PC-3 (cell line): ENCODE data around the gene TNKS2. TPM values are rescaled to one million over a fixed set of nuclear protein-coding genes. Genes with fewer than 3 reads are reported as not detected.
"Not testable (repeated sequence)": the region's sequence is repeated elsewhere in the genome, so short reads cannot be mapped to it uniquely, and the experiment has no call there.

ENCODE experiments used
- ATAC-seq: fragments of 200-7000 bp; cut with Tn5 transposase; 2 replicates; pipeline ENCODE4 v1.9.1; 2020; ENCODE audit warnings: mild to moderate bottlenecking, moderate library complexity
- Bru-seq: library from RNA; stranded (reverse); fragments of 400-500 nt; gene quantifications from one replicate; lab custom pipeline; 2021; lab: Mats Ljungman, UMichigan
- BruChase-seq, 2 experiments: library from RNA; stranded (reverse); fragments of 400-500 nt; gene quantifications; one replicate each; lab custom pipeline; 2021; lab: Mats Ljungman, UMichigan
- BruUV-seq: library from RNA; stranded (reverse); fragments of 400-500 nt; replicated peaks from 2 replicates; lab custom pipeline; 2021; lab: Mats Ljungman, UMichigan
- CTCF ChIA-PET: fragments of 300-600 bp; sonication (Branson Sonifier 250); formaldehyde crosslinking; loops from one replicate; lab custom pipeline; 2022; ENCODE audit warnings: antibody characterized with exemption; lab: Charles Lee
- POLR2A ChIA-PET: fragments of 300-600 bp; sonication (Branson Sonifier 250); formaldehyde crosslinking; loops from one replicate; lab custom pipeline; 2022; ENCODE audit warnings: antibody characterized with exemption; ENCODE audit not compliant: unreplicated experiment; lab: Charles Lee
- DNase-seq: peaks from one replicate; pipeline ENCODE4 v3.0.0-alpha.2; 2015
- H2AFZ ChIP-seq: fragments of 300-600 bp; sonication (generic); 2 replicates; pipeline ENCODE4 v1.6.0; 2016; ENCODE audit warnings: antibody characterized with exemption, low read length
- H3F3A ChIP-seq: fragments of 300-600 bp; sonication (generic); one replicate; pipeline ENCODE4 v1.6.0; 2017; ENCODE audit warnings: antibody characterized with exemption, low read length, control low read depth, mild to moderate bottlenecking; ENCODE audit not compliant: unreplicated experiment
- H3K27ac ChIP-seq: fragments of 300-600 bp; sonication (generic); 2 replicates; pipeline ENCODE4 v1.5.1; 2016; ENCODE audit warnings: mild to moderate bottlenecking, low read length
- H3K27me3 ChIP-seq: fragments of 300-600 bp; sonication (generic); 2 replicates; pipeline ENCODE4 v1.6.1; 2016; ENCODE audit warnings: low read length, mixed read lengths
- H3K36me3 ChIP-seq: fragments of 300-600 bp; sonication (generic); 2 replicates; pipeline ENCODE4 v1.6.1; 2016; ENCODE audit warnings: low read depth, mixed run types, low read length, mixed read lengths
- H3K4me1 ChIP-seq: fragments of 300-600 bp; sonication (generic); 2 replicates; pipeline ENCODE4 v1.5.1; 2016; ENCODE audit warnings: low read length; ENCODE audit not compliant: insufficient read depth
- H3K4me2 ChIP-seq: fragments of 300-600 bp; sonication (generic); 2 replicates; pipeline ENCODE4 v1.6.0; 2016; ENCODE audit warnings: low read length
- H3K4me3 ChIP-seq: fragments of 300-600 bp; sonication (generic); 2 replicates; pipeline ENCODE4 v1.5.1; 2016; ENCODE audit warnings: mild to moderate bottlenecking, low read length, mixed read lengths
- H3K79me2 ChIP-seq: fragments of 300-600 bp; sonication (generic); 2 replicates; pipeline ENCODE4 v1.6.1; 2017; ENCODE audit warnings: low read length, mixed read lengths
- H3K9ac ChIP-seq: fragments of 300-600 bp; sonication (generic); 2 replicates; pipeline ENCODE4 v1.6.0; 2016; ENCODE audit warnings: mild to moderate bottlenecking, low read length
- H3K9me2 ChIP-seq: fragments of 300-600 bp; sonication (generic); replicated peaks from 2 replicates; pipeline ENCODE4 v1.6.1; 2016; ENCODE audit warnings: mixed run types, low read length, mixed read lengths
- H3K9me3 ChIP-seq: fragments of 300-600 bp; sonication (generic); 2 replicates; pipeline ENCODE4 v1.6.1; 2016; ENCODE audit warnings: low read length, mixed read lengths
- H4K20me1 ChIP-seq: fragments of 300-600 bp; sonication (generic); 2 replicates; pipeline ENCODE4 v1.6.1; 2016; ENCODE audit warnings: low read length, mixed read lengths
- CTCF ChIP-seq: fragments of 300-600 bp; sonication (generic); conservative IDR thresholded peaks from 2 replicates; pipeline ENCODE4 v1.5.1; 2017; ENCODE audit warnings: antibody characterized with exemption, low read depth, mild to moderate bottlenecking, low read length
- EZH2 ChIP-seq: fragments of 300-600 bp; sonication (generic); IDR thresholded peaks from one replicate; pipeline ENCODE4 v1.6.1; 2017; ENCODE audit warnings: antibody characterized with exemption, mild to moderate bottlenecking, low read length; ENCODE audit not compliant: unreplicated experiment
- EZH2phosphoT487 ChIP-seq: fragments of 300-600 bp; sonication (generic); IDR thresholded peaks from 2 replicates; pipeline ENCODE4 v1.6.1; 2018; ENCODE audit warnings: mild to moderate bottlenecking, antibody characterized with exemption, low read length, borderline replicate concordance
- intact Hi-C: fragments of 100-400 bp; cut with micrococcal nuclease; formaldehyde crosslinking; loops from 2 replicates; pipeline ENCODE4 v1.9.0; 2023
- long read RNA-seq: library from polyadenylated mRNA; unstranded; transcript quantifications from one replicate; pipeline ENCODE4 v2.0.0, GENCODE V29; 2021; ENCODE audit not compliant: unreplicated experiment
- total RNA-seq: library from RNA; depleted of rRNA; stranded (reverse); fragments of >200 nt; gene quantifications from 2 replicates; pipeline ENCODE4 v1.2.3, GENCODE V29; 2014; rRNA removed

Gene TNKS2
- 14.5 and 23.3 TPM in 2 replicates for total RNA-seq
- percentile 83 among the genes with signal in this experiment for Bru-seq, nascent RNA
- BruChase-seq, experiment 1, labeled RNA remaining after a 6-hour chase, result percentile 83 among the genes with signal in this experiment
- percentile 84 among the genes with signal in this experiment for BruChase-seq, experiment 2, labeled RNA remaining after a 2-hour chase
- long read RNA-seq, full-length matches to known transcripts, result 30 of 63 reads
- long read RNA-seq, partial matches to known transcripts, result 17 of 63 reads
- long read RNA-seq, other reads (novel, unspliced or antisense), result 16 of 63 reads

DNA sequence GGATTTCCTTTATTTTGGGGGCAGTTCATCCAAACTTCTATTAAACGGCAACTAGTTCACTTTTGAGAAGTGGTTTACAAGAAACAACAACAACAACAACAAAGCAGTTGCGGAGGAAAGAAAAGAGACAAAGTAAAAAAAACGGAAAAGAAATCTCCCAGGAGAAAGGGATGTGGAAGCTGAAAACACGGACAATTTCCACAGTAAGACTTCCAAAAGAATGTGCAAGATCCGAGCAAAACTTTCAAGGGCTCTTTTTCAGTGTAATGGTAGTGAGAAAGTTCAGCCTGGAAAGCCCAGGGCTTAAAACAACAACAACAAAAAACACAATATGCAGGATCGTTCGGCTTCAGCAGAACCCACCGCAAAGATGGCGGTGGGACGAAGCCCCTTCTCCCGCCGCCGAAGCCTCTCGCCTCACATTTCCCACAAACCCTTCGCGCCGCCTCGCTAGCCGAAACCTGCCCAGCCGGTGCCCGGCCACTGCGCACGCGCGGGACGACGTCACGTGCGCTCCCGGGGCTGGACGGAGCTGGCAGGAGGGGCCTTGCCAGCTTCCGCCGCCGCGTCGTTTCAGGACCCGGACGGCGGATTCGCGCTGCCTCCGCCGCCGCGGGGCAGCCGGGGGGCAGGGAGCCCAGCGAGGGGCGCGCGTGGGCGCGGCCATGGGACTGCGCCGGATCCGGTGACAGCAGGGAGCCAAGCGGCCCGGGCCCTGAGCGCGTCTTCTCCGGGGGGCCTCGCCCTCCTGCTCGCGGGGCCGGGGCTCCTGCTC, at the start of gene TNKS2:
Gene TNKS2 (plus strand): TSS at position 553 of the 775 bp plus-strand sequence. CDS start 265 bp downstream, outside the sequence.
- peak within 1 kb of the TSS; percentile 95 for H3K4me2 ChIP-seq
- no peaks in the 10 kb centered on the region for H3K9me3 ChIP-seq
- peaks cover 29% of the 10 kb centered on the region for H3K4me1 ChIP-seq
- H3K27me3 ChIP-seq, result no peaks in the 10 kb centered on the region
- POLR2A ChIA-PET, result interaction anchor here (0.6 to 0.7 kb wide), 4 partner anchors 16 to 1461 kb away, joined by 3 read pairs; no protein-coding TSS in a partner anchor
- H3K9ac ChIP-seq, result peak within 1 kb of the TSS; percentile 92
- H3K27ac ChIP-seq, result peak within 1 kb of the TSS; percentile 78
- no peaks in the 10 kb centered on the region for H3F3A ChIP-seq
- TF ChIP-seq EZH2 (no peak), CTCF (no peak), EZH2phosphoT487 (no peak)
- H2AFZ ChIP-seq, result peak within 1 kb of the TSS; percentile 96
- H4K20me1 ChIP-seq, result peaks cover 12% of the 10 kb centered on the region
- CTCF ChIA-PET, result no interaction called here
- no peaks in the 10 kb centered on the region for H3K9me2 ChIP-seq
- peak within 1 kb of the TSS; percentile 98 for H3K4me3 ChIP-seq
- ATAC-seq (peak; percentile 79), DNase-seq (peak; percentile 92)
- H3K36me3 ChIP-seq, result peaks cover 11% of the 10 kb centered on the region; the same call in 1 of the 2 replicates
- H3K79me2 ChIP-seq, result peaks cover 54% of the 10 kb centered on the region
- intact Hi-C loops, result loop anchor here (5.0 kb wide), 1 partner anchor 41 kb away; no protein-coding TSS in a partner anchor
- BruUV-seq, result TSS peak; percentile 94

DNA sequence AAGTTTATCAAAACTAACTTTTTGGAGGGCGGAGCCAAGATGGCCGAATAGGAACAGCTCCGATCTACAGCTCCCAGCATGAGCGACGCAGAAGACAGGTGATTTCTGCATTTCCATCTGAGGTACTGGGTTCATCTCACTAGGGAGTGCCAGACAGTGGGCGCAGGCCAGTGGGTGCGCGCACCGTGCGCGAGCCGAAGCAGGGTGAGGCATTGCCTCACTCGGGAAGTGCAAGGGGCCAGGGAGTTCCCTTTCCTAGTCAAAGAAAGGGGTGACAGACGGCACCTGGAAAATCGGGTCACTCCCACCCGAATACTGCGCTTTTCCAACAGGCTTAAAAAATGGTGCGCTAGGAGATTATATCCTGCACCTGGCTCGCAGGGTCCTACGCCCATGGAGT, 48.6 kb upstream of the TNKS2 start:
- H3K9me2 ChIP-seq, H3K9ac ChIP-seq, H3K9me3 ChIP-seq, H4K20me1 ChIP-seq, H2AFZ ChIP-seq, H3K79me2 ChIP-seq, H3K4me2 ChIP-seq, DNase-seq, H3K27me3 ChIP-seq, H3K27ac ChIP-seq, BruUV-seq, H3K4me3 ChIP-seq, ATAC-seq, H3F3A ChIP-seq, H3K4me1 ChIP-seq, H3K36me3 ChIP-seq, CTCF ChIA-PET, POLR2A ChIA-PET: not testable (repeated sequence)
- intact Hi-C loops, result loop anchor here (5.0 kb wide), 3 partner anchors 197 to 357 kb away; no protein-coding TSS in a partner anchor

GRCh38 chr10:91756286-91756685, 41.9 kb upstream of the TNKS2 start:
- H3K4me3 ChIP-seq, result no peak overlapping the region
- POLR2A ChIA-PET, result no interaction called here
- DNase-seq (no peak), ATAC-seq (no peak)
- no peaks in the 10 kb centered on the region for H3K9me3 ChIP-seq
- H2AFZ ChIP-seq, result no peak overlapping the region
- H3K9me2 ChIP-seq, result no peaks in the 10 kb centered on the region
- no peak overlapping the region for H3K27ac ChIP-seq
- H3K9ac ChIP-seq, result no peak overlapping the region
- H4K20me1 ChIP-seq, result no peaks in the 10 kb centered on the region
- intact Hi-C loops, result loop anchor here (5.0 to 10.0 kb wide), 2 partner anchors 41 to 79 kb away; partner anchors contain the start of gene TNKS2
- no peaks in the 10 kb centered on the region for H3K27me3 ChIP-seq
- CTCF ChIA-PET, result no interaction called here
- no peak for TF ChIP-seq EZH2
- no peak for TF ChIP-seq CTCF
- no peak for TF ChIP-seq EZH2phosphoT487
- no peaks in the 10 kb centered on the region for H3K79me2 ChIP-seq
- H3K4me1 ChIP-seq, result no peaks in the 10 kb centered on the region; the same call in 1 of the 2 replicates
- no peak overlapping the region for H3K4me2 ChIP-seq
- H3K36me3 ChIP-seq, result no peaks in the 10 kb centered on the region
- no TSS peak for BruUV-seq
- H3F3A ChIP-seq, result no peaks in the 10 kb centered on the region
